Activated CD4-positive, alpha-beta T cell treated with anti-CD3 and anti-CD28 coated beads for 1 hour (primary cell): ENCODE measurements around the gene SAMD5.

Experiments used
- DNase-seq: peaks from one replicate; pipeline ENCODE4 v3.0.0-alpha.2; 2020

SAMD5 gene

DNA sequence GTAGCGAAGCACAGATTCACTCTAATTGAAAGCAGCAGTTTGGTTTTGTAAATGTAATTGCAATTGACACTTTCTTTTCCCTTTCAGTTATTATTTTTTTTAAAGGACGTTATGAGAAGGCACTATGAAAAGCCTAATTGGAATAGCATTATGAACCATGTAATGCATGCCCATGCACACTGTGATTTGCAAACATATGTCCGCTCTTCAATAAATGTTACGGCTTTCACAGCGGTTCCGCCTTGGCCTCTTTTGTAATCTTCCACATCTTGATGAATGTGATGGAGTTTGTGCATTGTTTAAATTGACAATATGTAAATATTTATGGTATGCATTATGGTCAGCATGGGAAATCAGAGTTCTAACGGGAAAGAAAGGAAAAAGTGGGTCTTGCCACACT is 61.3 kb downstream of the SAMD5 start:
- no peak for DNase-seq

GRCh38 chr6:147570681-147571080 is 62.2 kb downstream of the SAMD5 start:
- DNase-seq, result no peak

DNA sequence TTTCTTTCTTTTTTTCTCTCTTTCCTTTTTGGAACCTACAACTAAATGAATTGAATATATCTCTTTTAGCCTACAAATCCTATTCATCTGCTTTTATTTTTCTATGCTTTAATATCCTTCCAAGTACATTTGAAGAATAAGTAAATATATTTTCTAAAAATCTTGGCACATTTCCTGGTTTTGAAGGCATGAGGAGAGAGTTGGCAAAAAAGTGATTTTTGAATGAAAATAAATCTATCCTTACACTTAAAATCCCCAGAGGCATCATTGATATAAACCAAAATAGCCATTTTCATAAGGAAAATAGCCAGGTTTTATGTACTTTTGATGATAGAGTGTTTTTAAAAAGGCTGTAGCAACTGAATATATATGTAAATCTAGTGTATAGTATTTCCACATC is 69.0 kb downstream of the SAMD5 start:
- no peak for DNase-seq

- no peak for DNase-seq
Observed at GRCh38 chr6:147578159-147578558, 69.7 kb downstream of the SAMD5 start.

DNA sequence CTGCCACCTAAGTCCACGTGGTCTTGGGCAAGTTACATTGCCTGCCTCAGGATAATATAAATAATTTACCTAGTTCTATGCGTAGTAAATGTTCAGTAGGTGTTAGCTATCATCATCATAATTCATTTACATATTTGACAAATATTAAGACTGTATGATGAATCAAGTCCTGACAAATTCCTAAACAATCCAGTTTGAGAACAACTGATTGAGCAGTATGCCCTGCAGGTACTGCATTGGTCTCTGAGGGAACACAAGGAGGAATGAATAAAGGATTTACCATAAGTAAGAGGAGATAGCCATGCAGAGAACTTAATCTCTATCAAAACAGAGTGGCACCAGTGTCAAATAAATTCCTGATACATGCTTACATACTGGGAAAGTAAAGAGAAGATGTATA is 70.4 kb downstream of the SAMD5 start:
- DNase-seq, result no peak

DNA sequence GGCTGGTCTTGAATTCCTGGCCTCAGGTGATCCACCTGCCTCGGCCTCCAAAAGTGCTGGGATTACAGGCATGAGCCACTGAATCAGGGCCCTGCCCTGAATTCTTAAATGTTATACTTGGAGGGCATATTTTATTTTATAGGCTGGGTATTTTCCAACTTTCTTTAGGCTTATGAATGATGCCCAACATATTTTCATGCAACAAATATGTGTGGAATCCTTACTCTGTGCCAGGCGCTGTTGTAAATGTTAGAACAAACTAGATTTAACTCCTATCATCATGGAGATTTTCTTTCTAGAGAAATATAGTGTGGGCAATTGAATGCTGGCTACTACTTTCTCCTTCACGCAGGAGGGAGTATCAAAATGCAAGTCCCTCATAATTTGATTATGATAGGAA is 71.2 kb downstream of the SAMD5 start:
- no peak for DNase-seq

DNA sequence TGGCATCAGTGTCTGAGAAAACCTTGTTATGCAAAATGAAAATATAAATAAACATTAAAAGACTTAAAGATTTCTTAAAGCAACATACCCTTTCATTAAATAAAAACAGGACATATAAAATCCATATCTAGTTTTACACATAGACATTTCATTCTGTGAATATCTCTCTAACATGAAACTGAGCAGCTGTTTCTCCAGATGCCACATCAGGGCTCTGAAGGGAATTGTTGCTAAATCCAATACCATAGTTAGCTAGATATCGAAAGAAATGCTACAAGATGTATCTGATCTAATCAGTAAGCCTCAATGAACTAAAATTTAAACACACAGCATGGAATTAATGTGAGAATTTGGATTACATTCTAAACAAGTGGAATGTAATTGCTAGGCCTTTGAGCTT is 74.5 kb downstream of the SAMD5 start:
- DNase-seq, result no peak

DNA sequence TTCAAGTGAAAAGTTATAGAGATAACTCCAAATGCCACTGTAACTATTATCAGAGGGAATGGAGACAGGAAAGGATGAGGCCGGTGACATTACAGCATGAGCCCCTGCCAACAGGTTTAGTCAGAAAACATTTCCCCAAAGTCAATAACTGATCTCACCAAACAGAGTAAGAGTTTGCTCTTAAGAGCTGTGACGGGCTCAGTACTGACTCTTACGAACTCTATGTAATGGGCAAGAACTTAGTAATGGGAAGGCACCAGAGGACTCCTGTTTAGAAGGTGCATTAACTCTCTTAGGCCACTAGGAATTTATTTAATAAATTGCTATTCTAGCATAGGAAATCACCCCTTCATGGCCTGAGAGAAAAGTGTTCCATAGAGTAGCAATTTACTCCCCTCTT is 76.8 kb downstream of the SAMD5 start:
- DNase-seq, result no peak

DNA sequence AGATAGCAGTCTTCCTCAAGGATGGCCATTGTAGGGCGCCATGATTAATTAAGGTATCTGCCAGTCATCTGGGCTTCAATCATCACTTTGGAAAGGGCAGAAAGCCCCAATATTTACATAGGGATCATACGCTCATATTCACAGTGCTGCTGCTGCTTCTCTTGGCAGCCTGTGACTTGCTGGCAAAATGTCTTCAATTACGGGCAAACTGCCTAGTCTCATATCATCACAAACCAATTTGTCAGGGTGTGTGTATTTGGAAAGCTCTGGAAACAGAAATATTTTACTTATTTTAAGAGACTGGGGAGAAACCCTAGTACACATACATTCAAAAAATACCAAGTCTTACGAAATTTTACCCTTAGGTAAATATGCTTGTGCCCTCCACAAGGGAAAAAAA is 77.6 kb downstream of the SAMD5 start:
- no peak for DNase-seq

DNA sequence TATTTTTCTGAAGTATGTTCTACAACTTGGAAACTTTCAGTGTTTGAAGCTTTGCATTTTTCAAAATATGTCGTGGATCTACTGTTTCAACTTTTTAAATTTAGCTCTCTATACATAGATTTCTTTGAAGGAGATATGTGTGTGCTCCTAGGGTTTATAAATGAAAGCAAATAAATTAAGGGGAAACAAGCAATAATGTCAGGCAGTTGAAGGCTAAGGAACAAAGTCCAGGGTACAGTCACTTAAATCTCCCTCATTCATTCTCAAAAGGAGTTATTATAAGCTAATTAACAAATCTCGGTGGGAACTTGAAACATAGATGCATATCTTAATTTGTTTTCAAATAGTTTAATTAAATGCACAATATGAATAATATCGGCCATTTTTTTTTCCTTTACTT is 79.4 kb downstream of the SAMD5 start:
- no peak for DNase-seq

DNA sequence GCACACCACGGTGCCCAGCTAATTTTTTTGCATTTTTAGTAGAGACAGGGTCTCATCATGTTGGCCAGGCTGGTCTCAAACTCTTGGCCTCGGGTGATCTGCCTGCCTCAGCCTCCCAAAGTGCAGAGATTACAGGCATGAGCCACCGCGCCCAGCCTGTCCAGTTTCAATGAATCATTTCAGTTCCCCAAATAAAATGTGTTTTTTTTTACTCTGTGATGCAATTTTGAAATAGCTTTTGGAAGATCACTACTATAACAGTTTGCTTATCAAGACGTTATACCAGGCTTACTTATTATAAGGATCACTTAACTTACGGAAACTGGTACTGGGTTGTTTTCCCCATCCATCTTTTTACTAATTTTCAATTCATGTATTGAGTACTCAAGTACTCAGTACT is 80.0 kb downstream of the SAMD5 start:
- no peak for DNase-seq

GRCh38 chr6:147589739-147590250 is 81.3 kb downstream of the SAMD5 start:
- no peak for DNase-seq

DNA sequence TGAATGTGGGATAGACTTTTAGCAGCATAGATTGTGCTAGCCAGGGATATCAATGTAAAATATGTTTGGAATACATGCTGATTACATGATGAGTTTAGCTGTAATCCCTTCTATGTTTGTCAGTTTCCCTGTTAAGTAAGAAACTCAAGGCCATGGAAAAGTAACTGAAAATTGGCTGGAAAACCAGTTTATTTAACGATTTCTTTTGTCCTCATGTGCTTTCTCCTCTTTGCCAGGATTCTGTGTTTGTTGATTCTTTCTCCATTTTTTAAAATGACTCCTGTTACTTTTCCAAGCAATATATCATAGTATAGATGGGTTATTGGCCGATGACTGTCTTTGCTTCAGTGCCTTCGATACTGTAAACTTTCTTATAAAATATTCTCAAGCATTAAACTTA is 87.5 kb downstream of the SAMD5 start:
- no peak for DNase-seq

DNA sequence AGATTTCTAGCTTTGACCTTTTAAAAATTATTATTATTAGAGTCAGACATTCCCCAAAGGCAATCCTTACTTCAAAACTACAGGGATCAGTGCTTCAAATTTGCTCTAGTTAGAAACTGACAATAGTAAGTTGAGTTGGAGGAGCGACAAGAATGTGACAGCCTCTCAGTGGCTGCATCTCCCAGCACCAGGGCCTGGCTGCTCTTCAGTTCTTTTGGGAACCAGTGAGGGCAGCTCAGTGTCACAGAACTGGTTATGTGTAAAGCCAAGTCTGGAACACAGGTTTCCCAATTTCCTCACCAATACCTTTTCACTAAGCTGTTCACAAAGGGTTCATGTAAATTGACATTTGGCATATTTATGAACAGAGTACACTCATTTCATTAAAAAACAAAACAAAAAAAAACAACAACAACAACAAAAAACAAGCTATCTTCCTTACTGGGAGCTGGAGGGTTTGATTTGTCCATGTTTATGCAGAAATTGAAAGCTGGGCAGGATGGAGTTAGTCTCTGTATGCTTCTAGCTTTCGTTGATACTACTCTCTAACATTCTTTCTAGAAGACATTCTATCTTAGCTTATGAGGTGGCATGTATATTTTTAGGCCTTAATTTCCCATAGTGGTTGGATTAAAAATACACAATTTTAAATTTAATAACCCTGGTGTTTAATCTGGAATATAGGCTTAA is 95.0 kb downstream of the SAMD5 start:
- no peak for DNase-seq

DNA sequence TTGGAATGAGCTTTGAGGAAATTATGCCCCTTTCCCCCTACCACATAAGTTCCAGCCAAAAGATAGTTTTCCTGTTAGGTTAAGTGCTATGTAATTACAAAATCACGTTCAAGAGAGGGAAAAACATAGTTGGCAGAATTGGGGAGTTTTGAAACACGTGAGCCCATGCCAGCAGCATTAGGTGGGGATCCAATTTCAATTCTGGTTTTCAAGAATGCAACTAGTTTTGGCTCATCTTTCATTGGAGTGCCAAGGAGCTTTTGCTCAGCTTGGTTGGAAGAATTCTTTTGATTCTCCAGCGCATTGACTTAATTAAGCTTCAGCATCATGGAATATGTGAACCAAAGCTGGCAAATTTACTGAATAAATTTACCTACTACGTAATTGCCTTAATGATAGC is 95.9 kb downstream of the SAMD5 start:
- no peak for DNase-seq

DNA sequence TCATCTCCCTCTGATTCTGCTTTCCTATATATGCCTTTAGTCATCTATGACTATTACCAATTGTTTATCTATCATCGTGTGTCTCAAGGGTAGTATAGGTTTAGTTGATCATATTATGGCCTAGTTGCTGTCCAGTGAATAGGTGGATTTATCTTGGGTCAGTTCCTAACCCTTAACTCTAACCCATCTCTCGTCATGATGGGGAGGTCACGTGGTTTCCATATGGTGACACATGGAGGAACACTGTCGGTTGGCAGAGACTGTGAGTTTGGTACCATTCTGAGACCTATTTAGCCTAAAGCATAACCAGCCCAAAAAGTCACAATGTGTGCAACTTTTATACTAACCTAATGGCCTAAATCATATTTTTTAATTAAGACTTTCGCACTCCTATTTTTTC is 103.5 kb downstream of the SAMD5 start:
- no peak for DNase-seq

- no peak for DNase-seq
Observed at GRCh38 chr6:147614501-147614900, 106.0 kb downstream of the SAMD5 start.

GRCh38 chr6:147615659-147616456 is 107.4 kb downstream of the SAMD5 start:
- no peak for DNase-seq

DNA sequence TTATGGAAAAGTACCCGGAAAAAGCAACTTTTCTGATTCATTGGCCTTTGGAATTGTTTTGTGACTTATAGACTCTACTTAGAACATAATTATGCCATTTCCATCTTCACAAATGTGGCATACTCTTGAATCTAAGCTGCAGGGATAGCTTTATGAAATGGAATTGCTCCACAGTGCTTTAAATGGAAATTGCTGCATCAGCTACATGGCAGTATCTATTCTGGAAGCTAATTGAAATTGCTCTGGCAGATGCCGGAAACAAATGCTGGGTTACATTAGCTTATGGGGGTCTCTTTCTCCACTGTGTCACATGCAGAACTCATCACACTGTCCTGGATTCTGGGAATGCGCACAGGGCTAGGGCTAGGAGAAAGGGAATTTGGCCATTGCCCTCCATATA is 108.9 kb downstream of the SAMD5 start:
- no peak for DNase-seq

GRCh38 chr6:147618457-147618856 is 110.0 kb downstream of the SAMD5 start:
- DNase-seq, result no peak

DNA sequence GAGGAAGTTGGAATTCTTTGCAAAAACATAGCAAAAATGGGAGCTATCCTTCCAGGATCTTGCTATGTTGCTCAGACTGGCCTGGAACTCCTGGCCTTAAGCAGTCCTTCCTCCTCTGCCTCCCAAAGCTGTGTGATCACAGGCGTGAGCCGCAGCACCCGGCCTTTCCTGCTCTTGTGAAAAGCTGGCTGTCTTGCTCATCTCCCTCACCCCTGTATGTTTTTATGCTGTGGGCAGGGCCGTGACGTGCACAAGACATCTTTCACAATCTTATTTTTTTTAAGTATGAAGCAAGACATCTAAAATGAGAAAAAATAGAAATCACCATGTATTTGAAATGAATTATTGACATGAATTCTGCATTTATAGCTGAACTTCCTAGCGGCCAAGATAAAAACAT is 110.4 kb downstream of the SAMD5 start:
- no peak for DNase-seq
